Breast epithelium (tissue), 3 donors: Measurements from ENCODE around the gene CACNA2D4.

Experiments
- POLR2A ChIP-seq: fragments of 450-650 bp; IDR thresholded peaks from one replicate; pipeline ENCODE4 v1.6.1; 2016; ENCODE audit warnings: antibody characterized with exemption, mild to moderate bottlenecking, moderate library complexity
- TF ChIP-seq, protein P1 (sequence below), 3 donors: fragments of 450-650 bp; IDR thresholded peaks; one replicate each; pipeline ENCODE4 v1.5.1; 2016 to 2017; ENCODE audit warnings: antibody characterized with exemption in 3 of 3, mild to moderate bottlenecking in 3 of 3, moderate library complexity in 3 of 3

DNA sequence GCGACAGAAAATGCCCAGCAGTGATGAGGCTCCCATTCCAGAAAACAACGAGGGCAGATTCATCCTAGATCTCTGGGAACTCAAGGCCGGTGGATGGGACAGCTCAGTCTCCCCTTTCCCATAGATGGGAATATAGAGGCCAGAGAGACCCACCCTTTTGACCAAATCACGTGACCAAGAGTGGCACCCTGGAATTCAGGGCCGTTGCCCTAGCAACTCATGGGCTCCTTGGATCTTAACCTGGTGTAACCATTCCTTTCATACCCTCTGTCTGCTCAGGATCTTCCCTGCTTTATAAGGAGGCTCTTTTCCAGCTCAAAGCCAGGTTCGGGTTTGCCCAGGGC, 106.5 kb downstream of the CACNA2D4 start:
- TF ChIP-seq, protein P1, sequence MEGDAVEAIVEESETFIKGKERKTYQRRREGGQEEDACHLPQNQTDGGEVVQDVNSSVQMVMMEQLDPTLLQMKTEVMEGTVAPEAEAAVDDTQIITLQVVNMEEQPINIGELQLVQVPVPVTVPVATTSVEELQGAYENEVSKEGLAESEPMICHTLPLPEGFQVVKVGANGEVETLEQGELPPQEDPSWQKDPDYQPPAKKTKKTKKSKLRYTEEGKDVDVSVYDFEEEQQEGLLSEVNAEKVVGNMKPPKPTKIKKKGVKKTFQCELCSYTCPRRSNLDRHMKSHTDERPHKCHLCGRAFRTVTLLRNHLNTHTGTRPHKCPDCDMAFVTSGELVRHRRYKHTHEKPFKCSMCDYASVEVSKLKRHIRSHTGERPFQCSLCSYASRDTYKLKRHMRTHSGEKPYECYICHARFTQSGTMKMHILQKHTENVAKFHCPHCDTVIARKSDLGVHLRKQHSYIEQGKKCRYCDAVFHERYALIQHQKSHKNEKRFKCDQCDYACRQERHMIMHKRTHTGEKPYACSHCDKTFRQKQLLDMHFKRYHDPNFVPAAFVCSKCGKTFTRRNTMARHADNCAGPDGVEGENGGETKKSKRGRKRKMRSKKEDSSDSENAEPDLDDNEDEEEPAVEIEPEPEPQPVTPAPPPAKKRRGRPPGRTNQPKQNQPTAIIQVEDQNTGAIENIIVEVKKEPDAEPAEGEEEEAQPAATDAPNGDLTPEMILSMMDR (IDR thresholded peaks at IDR 0.05) = no peak
- no peak for TF ChIP-seq POLR2A
